ENCODE results near the gene MMP24OS.
A peak's percentile ranks its signal among the peaks of the same experiment; 100 is the strongest.
"Not testable (repeated sequence)": the region's sequence is repeated elsewhere in the genome, so short reads cannot be mapped to it uniquely, and the experiment has no call there.

Gene MMP24OS

DNA sequence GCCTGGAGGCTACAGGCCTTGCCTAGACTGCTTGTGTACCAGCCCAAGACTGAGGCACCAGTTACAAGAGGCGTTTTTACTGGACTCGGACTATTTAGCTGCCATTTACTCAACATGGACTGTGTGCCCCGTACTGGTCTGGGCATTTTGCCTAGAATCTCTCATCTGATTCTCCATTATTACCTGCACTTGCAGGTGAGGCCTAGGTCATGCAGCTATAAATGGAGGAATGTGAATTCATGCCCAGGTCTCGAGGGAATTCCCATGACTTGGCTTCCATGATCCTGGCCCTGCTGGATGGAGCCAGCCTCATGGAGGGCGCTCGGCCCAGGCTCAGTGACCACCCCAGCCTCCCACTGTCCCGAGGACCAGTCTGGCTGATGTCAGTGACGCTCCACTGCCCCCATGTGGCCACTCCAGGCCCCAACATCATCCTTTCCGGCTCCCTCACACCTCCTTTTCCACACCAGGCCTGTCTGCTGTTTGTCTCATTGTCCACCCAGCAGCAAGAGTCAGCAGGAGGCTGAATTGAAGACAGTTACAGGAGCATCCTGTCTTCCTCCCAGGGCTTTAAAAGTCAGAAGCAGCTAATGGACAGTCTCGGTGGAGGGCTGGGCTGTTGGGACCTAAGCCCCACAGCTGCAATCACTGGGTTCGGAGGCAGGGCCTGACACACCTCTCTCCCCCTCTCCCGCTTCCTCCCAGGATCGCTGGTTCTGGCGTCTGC lies 8.7 kb downstream of the MMP24OS start:
- Histone ChIP-seq H3K27ac (no peak overlapping the region), H3K36me3 (peaks cover 30 to 68% (median 50%) of the 10 kb centered on the region in 3 donors), H3K9me3 (no peaks in the 10 kb centered on the region), H3K4me1 (peaks cover 0 to 8% (median under 1%) of the 10 kb centered on the region in 4 donors), H3K4me3 (no peak overlapping the region), H3K27me3 (no peaks in the 10 kb centered on the region)
- TF ChIP-seq, protein P1, sequence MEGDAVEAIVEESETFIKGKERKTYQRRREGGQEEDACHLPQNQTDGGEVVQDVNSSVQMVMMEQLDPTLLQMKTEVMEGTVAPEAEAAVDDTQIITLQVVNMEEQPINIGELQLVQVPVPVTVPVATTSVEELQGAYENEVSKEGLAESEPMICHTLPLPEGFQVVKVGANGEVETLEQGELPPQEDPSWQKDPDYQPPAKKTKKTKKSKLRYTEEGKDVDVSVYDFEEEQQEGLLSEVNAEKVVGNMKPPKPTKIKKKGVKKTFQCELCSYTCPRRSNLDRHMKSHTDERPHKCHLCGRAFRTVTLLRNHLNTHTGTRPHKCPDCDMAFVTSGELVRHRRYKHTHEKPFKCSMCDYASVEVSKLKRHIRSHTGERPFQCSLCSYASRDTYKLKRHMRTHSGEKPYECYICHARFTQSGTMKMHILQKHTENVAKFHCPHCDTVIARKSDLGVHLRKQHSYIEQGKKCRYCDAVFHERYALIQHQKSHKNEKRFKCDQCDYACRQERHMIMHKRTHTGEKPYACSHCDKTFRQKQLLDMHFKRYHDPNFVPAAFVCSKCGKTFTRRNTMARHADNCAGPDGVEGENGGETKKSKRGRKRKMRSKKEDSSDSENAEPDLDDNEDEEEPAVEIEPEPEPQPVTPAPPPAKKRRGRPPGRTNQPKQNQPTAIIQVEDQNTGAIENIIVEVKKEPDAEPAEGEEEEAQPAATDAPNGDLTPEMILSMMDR (IDR thresholded peaks at IDR 0.05) = peak; percentile 50 to 54
- intact Hi-C loops (cut with DNase I; ENCODE audit: low total_unique reads) = no loop called here
- DNase-seq = peak in 1 of 2 donors; percentile 44

DNA sequence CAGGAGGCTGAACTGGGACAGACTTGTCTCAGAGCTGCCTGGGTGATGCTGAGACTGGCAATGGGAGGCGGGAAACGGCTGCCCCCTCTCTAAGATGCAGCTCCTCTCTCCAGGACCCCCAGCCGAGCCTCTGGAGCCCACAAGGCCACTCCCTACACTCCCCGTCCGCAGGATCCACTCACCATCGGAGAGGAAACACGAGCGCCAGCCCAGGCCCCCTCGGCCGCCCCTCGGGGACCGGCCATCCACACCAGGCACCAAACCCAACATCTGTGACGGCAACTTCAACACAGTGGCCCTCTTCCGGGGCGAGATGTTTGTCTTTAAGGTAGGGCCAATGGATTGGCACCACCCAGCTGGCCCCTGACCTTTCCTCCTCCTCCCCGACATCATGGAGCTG lies 10.8 kb downstream of the MMP24OS start:
- intact Hi-C loops (cut with DNase I; ENCODE audit: low total_unique reads) = no loop called here
- H3K4me3 ChIP-seq = no peak overlapping the region
- H3K36me3 ChIP-seq = peaks cover 30 to 66% (median 50%) of the 10 kb centered on the region in 3 donors
- no peaks in the 10 kb centered on the region for H3K27me3 ChIP-seq
- TF ChIP-seq, protein P1 (IDR thresholded peaks at IDR 0.05) = no peak
- H3K9me3 ChIP-seq = no peaks in the 10 kb centered on the region
- no peak for DNase-seq
- no peak overlapping the region for H3K27ac ChIP-seq
- peaks cover 0 to 22% (median 10%) of the 10 kb centered on the region in 4 donors for H3K4me1 ChIP-seq

DNA sequence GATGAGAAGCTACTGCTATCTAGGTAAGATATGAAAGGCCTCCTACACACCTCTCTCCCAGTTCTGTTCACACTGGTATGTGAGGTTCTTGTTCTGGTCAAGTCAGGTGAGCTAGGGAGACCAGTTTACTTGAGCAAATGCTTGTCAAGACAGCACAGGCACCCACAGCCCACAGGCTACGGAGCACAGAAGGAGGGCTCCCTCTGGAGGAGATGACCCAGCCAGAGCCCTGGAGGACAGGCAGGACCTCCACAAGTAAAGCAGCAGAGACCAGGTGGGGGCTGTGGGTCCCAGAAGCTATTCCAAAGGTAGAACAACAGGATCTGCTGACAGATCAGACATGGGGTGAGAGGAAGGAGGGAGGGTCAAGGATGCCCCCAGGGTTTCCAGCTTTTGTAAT lies 13.2 kb downstream of the MMP24OS start:
- Histone ChIP-seq H3K27ac (no peak overlapping the region), H3K36me3 (peaks cover 14 to 49% (median 31%) of the 10 kb centered on the region in 3 donors), H3K4me3 (no peak overlapping the region), H3K27me3 (no peaks in the 10 kb centered on the region), H3K9me3 (no peaks in the 10 kb centered on the region), H3K4me1 (peaks cover 0 to 26% (median 10%) of the 10 kb centered on the region in 4 donors)
- DNase-seq = no peak
- intact Hi-C loops (cut with DNase I; ENCODE audit: low total_unique reads) = no loop called here
- TF ChIP-seq, protein P1 (IDR thresholded peaks at IDR 0.05) = no peak

DNA sequence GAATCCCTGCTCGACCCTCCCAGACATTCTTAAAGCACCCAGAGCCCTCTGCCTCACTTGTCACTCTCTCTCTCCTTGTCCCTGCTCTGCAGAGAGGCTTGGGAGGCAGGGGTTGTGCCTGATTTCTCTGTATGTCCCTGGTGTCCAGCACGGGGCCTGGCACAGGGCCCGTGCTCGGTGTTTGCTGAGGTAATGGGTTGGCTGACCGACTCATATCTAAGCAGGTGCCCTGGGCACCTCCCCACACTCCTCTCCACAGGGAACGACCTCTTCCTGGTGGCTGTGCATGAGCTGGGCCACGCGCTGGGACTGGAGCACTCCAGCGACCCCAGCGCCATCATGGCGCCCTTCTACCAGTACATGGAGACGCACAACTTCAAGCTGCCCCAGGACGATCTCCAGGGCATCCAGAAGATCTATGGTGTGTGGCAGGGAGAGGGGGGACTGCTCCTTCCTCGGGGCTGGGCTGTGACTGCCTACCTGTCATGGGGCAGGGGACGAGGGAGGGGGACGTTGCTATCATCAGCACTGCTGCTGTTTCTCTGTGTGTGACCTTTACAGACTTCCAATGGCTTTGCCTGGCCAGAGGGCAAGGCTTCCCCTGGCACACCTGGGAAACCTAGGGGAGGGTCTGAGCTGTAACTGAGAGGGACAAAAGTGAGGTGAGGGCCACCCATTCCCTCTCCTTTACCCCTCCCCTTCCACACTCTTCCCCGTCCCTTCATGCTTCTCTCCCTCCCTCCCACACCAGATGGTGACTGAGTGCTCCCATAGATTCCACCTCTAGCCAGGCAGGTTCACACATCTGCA lies 14.2 kb downstream of the MMP24OS start:
- peaks cover 0 to 19% (median 10%) of the 10 kb centered on the region in 4 donors for H3K4me1 ChIP-seq
- no peak overlapping the region for H3K4me3 ChIP-seq
- intact Hi-C loops (cut with DNase I; ENCODE audit: low total_unique reads) = no loop called here
- no peaks in the 10 kb centered on the region for H3K9me3 ChIP-seq
- H3K27me3 ChIP-seq = no peaks in the 10 kb centered on the region
- TF ChIP-seq, protein P1 (IDR thresholded peaks at IDR 0.05) = no peak
- peaks cover 14 to 40% (median 29%) of the 10 kb centered on the region in 3 donors for H3K36me3 ChIP-seq
- no peak overlapping the region for H3K27ac ChIP-seq
- no peak for DNase-seq

DNA sequence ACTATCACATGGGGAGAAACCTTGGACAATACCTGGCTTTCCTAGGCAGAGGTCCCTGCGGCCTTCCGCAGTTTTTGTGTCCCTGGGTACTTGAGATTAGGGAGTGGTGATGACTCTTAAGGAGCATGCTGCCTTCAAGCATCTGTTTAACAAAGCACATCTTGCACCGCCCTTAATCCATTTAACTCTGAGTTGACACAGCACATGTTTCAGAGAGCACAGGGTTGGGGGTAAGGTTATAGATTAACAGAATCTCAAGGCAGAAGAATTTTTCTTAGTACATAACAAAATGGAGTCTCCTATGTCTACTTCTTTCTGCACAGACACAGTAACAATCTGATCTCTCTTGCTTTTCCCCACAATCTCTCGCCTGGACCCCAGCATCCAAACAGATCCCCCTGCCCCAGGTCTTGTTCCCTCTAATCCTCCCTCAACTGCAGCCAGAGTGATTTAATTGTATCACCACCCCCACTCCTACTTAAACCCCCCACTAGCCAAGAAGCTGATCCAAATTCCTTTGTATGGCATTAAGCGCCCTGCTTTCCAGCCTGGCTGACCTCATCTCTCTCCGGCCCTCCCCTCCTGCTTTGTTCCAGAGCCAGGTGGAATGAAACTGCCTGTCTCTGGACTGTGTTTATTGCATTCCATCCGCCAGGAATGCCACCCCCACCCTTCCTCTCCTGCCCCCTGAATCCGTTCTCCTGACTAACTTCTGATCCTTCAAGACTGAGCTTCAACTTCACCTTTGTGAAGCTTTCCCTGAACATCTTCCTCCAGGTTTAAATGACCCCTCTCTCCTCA lies 15.0 kb downstream of the MMP24OS start:
- H3K4me3 ChIP-seq; H3K9me3 ChIP-seq; intact Hi-C loops (cut with DNase I; ENCODE audit: low total_unique reads); H3K27me3 ChIP-seq; H3K27ac ChIP-seq; DNase-seq: not testable (repeated sequence)
- Histone ChIP-seq H3K4me1 (peaks cover 0 to 19% (median 10%) of the 10 kb centered on the region in 4 donors), H3K36me3 (peaks cover 14 to 34% (median 24%) of the 10 kb centered on the region in 3 donors)

DNA sequence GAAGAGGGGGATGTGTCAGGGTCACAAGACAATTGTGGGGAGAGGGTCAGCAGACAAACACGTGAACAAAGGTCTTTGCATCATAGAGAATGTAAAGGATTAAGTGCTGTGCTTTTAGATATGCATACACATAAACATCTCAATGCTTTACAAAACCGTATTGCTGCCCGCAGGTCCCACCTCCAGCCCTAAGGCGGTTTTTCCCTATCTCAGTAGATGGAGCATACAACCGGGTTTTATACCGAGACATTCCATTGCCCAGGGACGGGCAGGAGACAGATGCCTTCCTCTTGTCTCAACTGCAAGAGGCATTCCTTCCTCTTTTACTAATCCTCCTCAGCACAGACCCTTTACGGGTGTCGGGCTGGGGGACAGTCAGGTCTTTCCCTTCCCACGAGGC lies 15.6 kb downstream of the MMP24OS start:
- peaks cover 0 to 25% (median 12%) of the 10 kb centered on the region in 4 donors for H3K4me1 ChIP-seq
- H3K27ac ChIP-seq; intact Hi-C loops (cut with DNase I; ENCODE audit: low total_unique reads); H3K4me3 ChIP-seq; DNase-seq; H3K9me3 ChIP-seq; H3K27me3 ChIP-seq: not testable (repeated sequence)
- peaks cover 13 to 28% (median 18%) of the 10 kb centered on the region in 3 donors for H3K36me3 ChIP-seq
